Upper lobe of right lung (tissue), 1 donor: ENCODE data around the gene EHBP1L1. TPM values are rescaled to one million over a fixed set of nuclear protein-coding genes. Genes with fewer than 3 reads are reported as not detected.

Source experiments
- ATAC-seq: fragments of 200-7000 bp; cut with Tn5 transposase; one replicate; pipeline ENCODE4 v1.9.1; 2020; ENCODE audit warnings: mild to moderate bottlenecking, moderate library complexity
- DNase-seq: peaks from one replicate; pipeline ENCODE4 v3.0.0-alpha.2; 2020
- H3K27ac ChIP-seq: fragments of 200-600 bp; one replicate; pipeline ENCODE4 v1.8.0; 2022
- H3K27me3 ChIP-seq: fragments of 200-600 bp; one replicate; pipeline ENCODE4 v1.8.0; 2022; ENCODE audit warnings: mild to moderate bottlenecking
- H3K36me3 ChIP-seq: fragments of 200-600 bp; one replicate; pipeline ENCODE4 v1.8.0; 2022
- H3K4me1 ChIP-seq: fragments of 200-600 bp; one replicate; pipeline ENCODE4 v1.8.0; 2022
- H3K4me3 ChIP-seq: fragments of 200-600 bp; one replicate; pipeline ENCODE4 v1.8.0; 2022; ENCODE audit warnings: mild to moderate bottlenecking
- H3K9me3 ChIP-seq: fragments of 200-600 bp; one replicate; pipeline ENCODE4 v1.8.0; 2022
- CTCF ChIP-seq: fragments of 200-600 bp; IDR thresholded peaks from one replicate; pipeline ENCODE4 v1.8.0; 2022; ENCODE audit warnings: antibody characterized with exemption
- intact Hi-C: fragments of 100-400 bp; cut with DNase I; formaldehyde crosslinking; loops from one replicate; pipeline ENCODE4 v1.11.0; 2022
- total RNA-seq: library from RNA; stranded (reverse); fragmentation: NEBNext Ultra II Directional; extraction: Animal tissue kit (Norgen Biotek cat#: 25700); gene quantifications from one replicate; pipeline ENCODE4 v1.2.1, GENCODE V29; 2021
- donor health status: DM: no; HTN: yes; CAD: no; lungs with severe emphysema.

The EHBP1L1 gene
- total RNA-seq, 1 donor from 2014 or later = 88.3 TPM

DNA sequence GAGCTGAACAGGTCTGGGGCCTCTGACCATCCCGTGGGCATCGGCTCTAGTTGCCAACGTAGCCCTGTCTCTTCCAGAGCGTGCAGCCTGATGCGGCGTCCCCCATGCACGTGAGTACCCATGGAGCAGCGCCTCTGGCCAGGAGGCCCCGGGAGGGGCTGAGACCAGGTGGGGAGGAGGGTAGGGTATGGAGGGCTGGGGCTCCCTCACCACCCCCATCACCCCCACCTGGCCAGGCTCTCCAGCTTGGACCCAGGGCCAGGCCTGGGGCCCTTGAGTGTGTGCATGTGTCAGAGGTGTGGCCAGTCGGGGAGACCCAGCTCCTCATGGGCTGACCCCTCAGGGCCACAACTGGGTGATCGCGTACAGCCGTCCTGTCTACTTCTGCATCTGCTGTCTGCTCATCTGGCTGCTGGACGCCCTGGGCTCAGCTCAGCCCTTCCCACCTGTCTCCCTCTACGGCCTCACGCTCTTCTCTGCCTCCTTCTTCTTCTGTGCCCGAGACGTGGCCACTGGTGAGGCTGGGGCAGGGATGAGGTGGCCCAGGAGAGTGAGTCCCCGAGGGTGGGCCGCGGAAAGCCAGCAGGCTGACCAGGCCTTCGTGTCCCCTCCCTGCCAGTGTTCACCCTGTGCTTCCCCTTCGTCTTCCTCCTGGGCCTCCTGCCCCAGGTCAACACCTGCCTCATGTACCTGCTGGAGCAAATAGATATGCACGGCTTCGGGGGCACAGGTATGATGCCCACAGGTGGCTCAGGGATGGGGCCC, 48.2 kb downstream of the EHBP1L1 start:
- no peak for TF ChIP-seq CTCF
- intact Hi-C loops = no loop called here
- Histone ChIP-seq H3K9me3 (no peaks in the 10 kb centered on the region), H3K4me3 (no peak overlapping the region), H3K4me1 (no peaks in the 10 kb centered on the region), H3K36me3 (peaks cover 82% of the 10 kb centered on the region), H3K27me3 (no peaks in the 10 kb centered on the region), H3K27ac (no peak overlapping the region)
- DNase-seq (no peak), ATAC-seq (no peak)

DNA sequence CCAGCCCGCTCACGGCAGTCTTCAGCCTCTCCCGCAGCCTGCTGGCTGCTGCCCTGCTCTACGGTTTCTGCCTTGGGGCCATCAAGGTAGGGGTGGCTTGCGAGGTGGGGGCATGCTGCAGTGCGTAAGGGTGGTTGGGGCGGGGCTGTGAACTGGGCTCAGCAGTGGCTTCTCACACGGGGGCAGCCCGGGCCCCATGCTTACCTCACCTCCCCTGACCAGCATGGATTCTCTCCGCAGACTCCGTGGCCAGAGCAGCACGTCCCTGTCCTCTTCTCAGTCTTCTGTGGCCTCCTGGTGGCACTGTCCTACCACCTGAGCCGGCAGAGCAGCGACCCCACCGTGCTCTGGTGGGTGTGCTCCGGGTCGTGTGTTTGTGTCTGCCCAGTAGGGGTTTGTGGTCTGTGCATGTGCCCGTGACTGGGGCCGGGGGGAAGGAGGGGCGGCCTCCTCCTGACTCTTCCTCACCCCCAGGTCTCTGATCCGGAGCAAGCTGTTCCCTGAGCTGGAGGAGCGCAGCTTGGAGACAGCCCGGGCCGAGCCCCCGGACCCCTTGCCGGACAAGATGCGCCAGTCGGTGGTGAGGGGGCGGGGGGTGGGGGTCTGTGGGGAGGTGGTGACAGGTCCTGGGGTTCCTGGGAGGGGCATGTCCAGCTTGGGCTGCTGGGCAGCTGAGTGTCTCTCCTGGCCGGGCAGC, 49.2 kb downstream of the EHBP1L1 start:
- H3K4me3 ChIP-seq = no peak overlapping the region
- no peaks in the 10 kb centered on the region for H3K27me3 ChIP-seq
- H3K27ac ChIP-seq = no peak overlapping the region
- no peaks in the 10 kb centered on the region for H3K9me3 ChIP-seq
- ATAC-seq (no peak), DNase-seq (no peak)
- intact Hi-C loops = no loop called here
- peaks cover 82% of the 10 kb centered on the region for H3K36me3 ChIP-seq
- no peak for TF ChIP-seq CTCF
- H3K4me1 ChIP-seq = no peaks in the 10 kb centered on the region

GRCh38 chr11:65625628-65626342, 49.9 kb downstream of the EHBP1L1 start:
- Histone ChIP-seq H3K27ac (no peak overlapping the region), H3K4me1 (no peaks in the 10 kb centered on the region), H3K4me3 (no peak overlapping the region), H3K9me3 (no peaks in the 10 kb centered on the region), H3K36me3 (peaks cover 86% of the 10 kb centered on the region), H3K27me3 (no peaks in the 10 kb centered on the region)
- intact Hi-C loops = no loop called here
- TF ChIP-seq CTCF = peak; percentile 66
- DNase-seq (peak; percentile 83), ATAC-seq (peak; percentile 85)

GRCh38 chr11:65627202-65627601, 51.3 kb downstream of the EHBP1L1 start:
- H3K4me1 ChIP-seq = no peaks in the 10 kb centered on the region
- TF ChIP-seq CTCF = no peak
- H3K36me3 ChIP-seq = peaks cover 91% of the 10 kb centered on the region
- no peaks in the 10 kb centered on the region for H3K9me3 ChIP-seq
- intact Hi-C loops = no loop called here
- DNase-seq (no peak), ATAC-seq (no peak)
- H3K4me3 ChIP-seq = no peak overlapping the region
- no peak overlapping the region for H3K27ac ChIP-seq
- no peaks in the 10 kb centered on the region for H3K27me3 ChIP-seq

GRCh38 chr11:65629579-65629978, 53.7 kb downstream of the EHBP1L1 start:
- DNase-seq (no peak), ATAC-seq (no peak)
- no peak for TF ChIP-seq CTCF
- no peak overlapping the region for H3K4me3 ChIP-seq
- H3K27me3 ChIP-seq = no peaks in the 10 kb centered on the region
- H3K9me3 ChIP-seq = no peaks in the 10 kb centered on the region
- intact Hi-C loops = no loop called here
- H3K36me3 ChIP-seq = peaks cover 83% of the 10 kb centered on the region
- H3K27ac ChIP-seq = no peak overlapping the region
- no peaks in the 10 kb centered on the region for H3K4me1 ChIP-seq
